Putamen (tissue), 1 donor: ENCODE results near the gene STN1.

Source experiments
- DNase-seq: peaks from one replicate; pipeline ENCODE4 v3.0.0-alpha.2; 2016; ENCODE audit warnings: low spot score

The STN1 gene

DNA sequence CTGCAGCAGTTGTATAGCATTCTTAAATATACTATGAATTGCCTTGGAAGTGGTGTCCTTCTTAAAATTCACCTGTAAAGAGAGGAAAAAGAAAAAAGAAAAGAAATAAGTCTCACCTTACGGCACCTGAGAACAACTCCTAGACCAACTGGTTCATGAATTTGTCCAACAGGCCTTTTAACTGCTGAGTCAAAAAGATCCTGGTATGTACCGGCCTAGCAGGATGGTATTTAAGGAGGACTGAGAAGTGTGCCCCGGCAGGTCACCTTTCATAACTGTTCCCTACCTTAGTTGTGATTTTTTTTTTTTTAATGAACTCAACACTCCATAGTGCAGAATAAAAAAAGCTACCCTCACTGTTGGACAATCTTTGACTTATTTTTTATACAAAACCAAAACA is 25.8 kb downstream of the STN1 start:
- no peak for DNase-seq

GRCh38 chr10:103890688-103891087 is 27.3 kb downstream of the STN1 start:
- DNase-seq = no peak

- no peak for DNase-seq
Observed at GRCh38 chr10:103890194-103890658, 27.8 kb downstream of the STN1 start.

DNA sequence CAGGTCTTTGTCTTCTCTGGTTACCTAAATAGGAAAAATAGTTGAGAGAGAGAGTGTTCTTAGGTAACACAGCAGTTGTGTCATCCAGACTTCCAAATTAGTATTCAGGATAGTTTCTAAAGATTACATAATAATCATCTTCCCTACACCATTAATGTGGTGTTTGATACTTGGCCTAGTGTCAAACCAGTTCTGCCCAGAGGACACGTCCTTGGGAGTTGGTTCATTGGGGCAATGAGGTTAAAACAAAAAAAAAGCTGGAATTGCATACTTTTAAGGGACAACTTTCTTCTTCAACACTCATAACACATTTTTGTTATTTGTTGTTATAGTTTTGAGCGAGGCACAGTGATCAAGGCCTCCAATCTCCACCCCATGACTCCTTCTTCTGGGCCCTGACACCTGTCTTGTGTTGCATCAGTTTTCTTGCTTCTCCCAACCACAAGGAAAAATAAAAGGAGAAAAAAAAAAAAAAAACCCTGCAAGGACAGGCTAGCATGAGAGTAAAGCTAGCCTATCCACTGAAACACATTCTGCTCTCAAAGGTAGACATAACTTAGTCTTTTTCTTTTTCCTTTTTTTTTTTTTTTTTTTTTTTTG is 28.8 kb downstream of the STN1 start:
- no peak for DNase-seq

- peak; percentile 63 for DNase-seq
Observed at GRCh38 chr10:103888113-103888841, 29.7 kb downstream of the STN1 start.

DNA sequence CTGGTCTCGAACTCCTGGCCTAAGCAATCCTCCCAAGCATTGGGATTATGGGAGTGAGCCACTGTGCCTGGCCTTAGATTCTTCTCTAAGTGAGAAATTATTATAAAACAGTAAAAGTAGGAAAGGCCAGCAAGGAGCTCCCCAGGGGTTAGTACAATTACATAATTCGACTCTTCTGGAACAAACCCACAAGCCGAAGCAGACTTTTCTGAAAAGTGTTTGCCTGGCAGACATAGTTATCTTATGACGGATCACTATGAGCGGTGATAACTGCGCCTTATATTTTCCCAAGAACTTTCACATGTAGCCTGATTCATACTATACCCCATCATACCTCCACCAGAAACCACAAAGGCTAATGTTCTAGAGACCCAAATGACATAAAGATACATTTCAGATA is 32.4 kb downstream of the STN1 start:
- no peak for DNase-seq

GRCh38 chr10:103884681-103885139 is 33.3 kb downstream of the STN1 start:
- DNase-seq = peak; percentile 55

DNA sequence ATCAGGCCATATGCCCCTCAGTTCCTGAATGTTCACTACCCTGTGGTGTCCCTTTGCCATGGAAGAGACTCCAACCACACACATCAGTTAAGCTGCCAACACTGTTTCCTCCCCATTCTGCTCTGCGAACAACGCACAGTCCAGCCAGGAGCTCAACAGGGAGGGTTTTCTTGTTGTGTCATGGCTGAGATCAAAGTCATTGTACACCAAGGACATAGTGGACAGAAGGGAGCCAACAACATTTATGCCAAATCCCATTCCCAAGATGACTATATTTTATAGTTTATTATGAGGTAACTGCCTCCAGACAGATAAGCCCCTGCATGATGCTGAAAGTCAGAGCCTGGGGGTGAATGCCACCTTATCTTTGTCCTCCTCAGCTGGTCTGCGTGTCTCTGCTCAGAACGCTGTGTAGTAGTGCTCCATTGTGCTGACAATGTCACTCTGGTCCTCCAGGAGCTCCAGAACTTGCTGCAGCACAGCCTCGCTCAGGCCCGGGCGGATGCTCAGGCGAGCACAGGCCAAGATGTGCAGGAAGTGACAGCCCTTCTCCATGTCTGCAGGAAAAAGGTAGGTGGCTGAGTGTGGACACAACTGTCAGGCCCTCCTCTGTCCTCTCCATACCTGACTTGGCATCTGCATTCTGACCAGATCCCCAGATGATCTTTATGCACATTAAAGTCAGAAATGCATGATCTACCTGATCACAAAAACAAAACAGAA is 35.5 kb downstream of the STN1 start:
- no peak for DNase-seq

DNA sequence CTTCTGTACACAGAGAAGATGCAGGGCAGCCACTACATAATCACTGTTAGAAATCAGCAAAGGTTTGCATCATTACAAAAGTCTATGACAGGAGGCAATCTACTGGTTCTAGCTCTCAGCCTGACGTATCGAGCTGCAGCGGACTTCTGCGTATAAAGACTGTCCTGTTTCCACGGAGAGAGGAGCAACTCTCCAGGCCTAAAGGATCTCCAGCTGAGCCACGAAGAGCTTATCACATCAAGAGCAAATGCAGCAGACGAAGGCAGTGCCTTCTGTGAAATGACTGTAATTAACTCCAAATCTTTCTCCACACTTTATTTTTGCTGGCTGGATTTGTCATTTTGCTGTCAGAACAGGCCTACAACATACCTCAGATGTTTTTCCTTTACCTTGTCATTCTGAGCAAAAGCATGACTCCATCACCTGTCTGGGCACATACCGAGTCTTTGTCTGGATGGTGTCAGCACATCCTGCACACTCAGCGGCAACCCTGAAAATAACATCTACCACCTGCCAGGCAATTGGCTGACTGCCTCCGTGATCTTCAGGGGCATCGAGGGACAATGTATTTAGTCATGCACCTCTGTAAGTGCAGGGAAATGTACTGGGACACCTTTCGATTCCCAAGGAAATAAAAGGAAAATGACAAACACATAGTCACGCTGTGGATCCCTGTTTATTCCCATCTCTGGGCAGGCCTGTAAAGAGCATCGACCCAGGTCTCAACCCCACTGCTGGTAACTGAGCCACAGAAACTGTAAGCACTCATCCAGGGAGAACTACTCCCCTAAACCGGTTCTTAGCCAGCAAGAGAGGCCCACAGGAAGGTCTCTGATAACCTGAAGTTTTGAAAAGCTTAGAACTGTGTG is 36.3 kb downstream of the STN1 start:
- DNase-seq = peak; percentile 74

- no peak for DNase-seq
Observed at GRCh38 chr10:103879831-103880230, 38.2 kb downstream of the STN1 start.

DNA sequence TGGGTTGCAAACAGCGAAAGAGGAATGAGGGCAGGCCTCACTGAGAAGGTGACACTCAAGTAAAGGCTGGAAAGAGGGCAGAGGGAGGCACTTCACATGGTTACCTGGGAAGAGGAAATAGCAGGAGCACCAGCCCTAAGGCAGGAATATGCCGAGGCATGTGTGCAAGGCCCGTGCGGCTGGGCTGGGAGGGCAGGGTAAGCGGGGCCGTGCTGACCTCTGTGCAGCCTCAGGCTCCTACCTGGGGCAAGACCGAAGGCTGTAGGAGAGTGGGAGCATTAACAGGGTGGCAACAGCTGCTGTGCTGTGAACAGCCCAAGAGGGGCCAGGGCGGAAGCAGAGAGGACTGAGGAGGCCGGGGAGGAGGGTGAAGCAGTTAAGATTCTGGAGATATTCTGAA is 38.6 kb downstream of the STN1 start:
- no peak for DNase-seq

DNA sequence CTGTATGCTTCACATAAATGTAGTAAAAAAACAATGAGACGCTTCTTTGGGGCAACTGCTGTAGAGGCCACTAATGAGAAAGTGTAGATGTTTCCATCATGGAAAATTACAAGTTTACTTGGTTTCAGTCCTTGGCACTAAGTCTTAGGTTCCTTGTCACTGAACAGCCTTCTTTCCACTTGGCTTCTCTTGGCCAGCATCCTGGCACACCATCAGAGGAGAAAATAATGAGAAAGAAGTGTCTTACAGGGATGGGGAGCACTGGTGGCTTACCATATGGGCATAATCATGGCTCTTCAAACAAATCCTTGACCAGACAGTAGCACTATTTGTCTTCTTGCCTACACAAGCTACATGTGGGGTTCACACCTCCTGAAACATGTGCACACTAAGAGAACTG is 40.1 kb downstream of the STN1 start:
- DNase-seq = no peak

GRCh38 chr10:103876155-103876554 is 41.8 kb downstream of the STN1 start:
- DNase-seq = no peak

GRCh38 chr10:103874730-103875129 is 43.3 kb downstream of the STN1 start:
- DNase-seq = no peak

- DNase-seq = no peak
Observed at GRCh38 chr10:103872137-103872931, 45.6 kb downstream of the STN1 start.

- no peak for DNase-seq
Observed at GRCh38 chr10:103871006-103871405, 47.0 kb downstream of the STN1 start.

DNA sequence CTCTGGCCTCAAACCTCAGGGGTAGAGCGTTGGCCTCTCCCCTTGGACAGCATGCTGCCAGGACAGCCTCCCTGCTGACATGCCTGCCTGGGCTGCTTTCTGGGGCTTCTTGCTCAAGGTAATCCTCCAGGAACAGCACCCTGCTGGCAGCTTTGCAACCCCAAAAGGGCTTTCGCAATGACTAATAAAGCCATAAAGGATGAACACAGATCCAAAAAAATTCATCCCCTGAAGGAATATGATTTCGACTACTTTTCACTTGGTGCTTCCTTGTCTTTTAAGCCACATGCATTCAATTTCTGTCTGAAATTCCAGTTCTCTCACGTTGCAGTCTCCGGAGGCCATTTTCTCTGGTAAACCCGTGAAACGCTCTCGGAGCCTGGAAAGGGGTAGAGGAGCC is 47.5 kb downstream of the STN1 start:
- no peak for DNase-seq

GRCh38 chr10:103869336-103869735 is 48.6 kb downstream of the STN1 start:
- no peak for DNase-seq

DNA sequence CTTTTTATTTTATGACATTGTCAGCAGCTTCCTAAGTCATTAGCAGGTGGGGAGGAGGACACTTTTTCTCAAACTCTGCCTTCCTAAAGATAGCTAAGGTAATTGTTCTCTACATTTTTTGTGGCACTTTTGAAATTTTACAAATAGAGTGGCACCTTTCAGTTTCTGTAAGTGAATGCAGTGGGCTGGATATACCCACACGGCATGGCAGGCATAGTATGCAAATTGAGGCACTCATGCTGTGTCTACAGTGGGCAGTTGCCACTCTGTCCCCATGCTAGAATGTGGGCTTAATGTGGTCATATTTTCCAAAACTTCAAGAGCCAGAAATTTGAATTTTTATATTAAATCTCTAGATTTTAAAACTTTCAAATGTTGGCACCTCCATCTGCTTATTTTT is 49.8 kb downstream of the STN1 start:
- no peak for DNase-seq

DNA sequence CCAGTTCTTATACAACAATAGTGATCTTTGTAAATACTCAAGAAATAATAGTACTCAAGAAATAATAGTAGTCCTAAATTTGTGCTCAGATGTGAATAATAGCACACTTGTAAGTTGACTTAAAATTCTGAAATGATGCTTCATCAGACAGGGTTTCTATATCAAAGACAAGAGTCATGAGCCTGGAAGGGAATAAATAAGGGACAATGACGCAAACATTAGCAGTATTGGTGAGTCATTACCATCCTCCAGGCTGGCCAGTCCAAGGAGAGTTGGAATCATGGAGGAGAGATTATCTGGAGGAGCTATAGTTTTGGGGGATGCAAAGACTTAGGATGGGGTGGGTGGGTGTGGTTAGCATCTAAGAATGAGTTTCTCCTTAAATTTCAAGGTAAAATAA is 56.5 kb downstream of the STN1 start:
- DNase-seq = no peak
